Measurements from ENCODE around the gene ACVRL1. TPM values are rescaled to one million over a fixed set of nuclear protein-coding genes. Genes with fewer than 3 reads are reported as not detected.

The ACVRL1 gene
- polyA plus RNA-seq, 1 experiment = 13.1 TPM

- TF ChIP-seq CTCF (IDR thresholded peaks at IDR 0.05; ENCODE audit: insufficient read depth, low read depth, low read length) = peak; percentile 36; the same call in 1 of the 2 replicates
- Histone ChIP-seq H3K27me3 (ENCODE audit: control insufficient read depth, insufficient read depth, low read length) (no peaks in the 10 kb centered on the region), H3K4me3 (ENCODE audit: low read depth, low read length) (no peak overlapping the region), H3K36me3 (ENCODE audit: control insufficient read depth, insufficient read depth, low read length) (no peaks in the 10 kb centered on the region)
- ChIA-PET CTCF (interaction anchor here (0.9 to 7.8 kb wide), 4 partner anchors 14 to 132 kb away, joined by 3 to 119 read pairs (median 5); no protein-coding TSS in a partner anchor), POLR2A (no interaction called here)
- no peak for DNase-seq (ENCODE audit: low read depth)
Observed at GRCh38 chr12:51891843-51892242, 15.5 kb upstream of the ACVRL1 start.

- no peak overlapping the region for H3K4me3 ChIP-seq (ENCODE audit: low read depth, low read length)
- TF ChIP-seq CTCF (IDR thresholded peaks at IDR 0.05; ENCODE audit: insufficient read depth, low read depth, low read length) = no peak
- DNase-seq (ENCODE audit: low read depth) = no peak
- H3K27me3 ChIP-seq (ENCODE audit: control insufficient read depth, insufficient read depth, low read length) = no peaks in the 10 kb centered on the region
- ChIA-PET POLR2A (interaction anchor here (0.6 kb wide), 1 partner anchor 96 kb away, joined by 4 read pairs; no protein-coding TSS in a partner anchor), CTCF (interaction anchor here (1.2 to 7.8 kb wide), 16 partner anchors 8 to 189 kb away, joined by 3 to 119 read pairs (median 9); partner anchors contain the start of gene ACVRL1)
- no peaks in the 10 kb centered on the region for H3K36me3 ChIP-seq (ENCODE audit: control insufficient read depth, insufficient read depth, low read length)
Observed at GRCh38 chr12:51893786-51894185, 13.5 kb upstream of the ACVRL1 start.

- ChIA-PET CTCF (interaction anchor here (0.6 to 7.8 kb wide), 30 partner anchors 8 to 474 kb away, joined by 3 to 119 read pairs (median 7); partner anchors contain the start of gene ACVRL1), POLR2A (no interaction called here)
- no peaks in the 10 kb centered on the region for H3K36me3 ChIP-seq (ENCODE audit: control insufficient read depth, insufficient read depth, low read length)
- DNase-seq (ENCODE audit: low read depth) = no peak
- H3K4me3 ChIP-seq (ENCODE audit: low read depth, low read length) = no peak overlapping the region
- no peaks in the 10 kb centered on the region for H3K27me3 ChIP-seq (ENCODE audit: control insufficient read depth, insufficient read depth, low read length)
- no peak for TF ChIP-seq CTCF (IDR thresholded peaks at IDR 0.05; ENCODE audit: insufficient read depth, low read depth, low read length)
Observed at GRCh38 chr12:51895378-51896135, 11.7 kb upstream of the ACVRL1 start.

GRCh38 chr12:51896236-51896635, 11.1 kb upstream of the ACVRL1 start:
- CTCF ChIA-PET = interaction anchor here (1.0 to 7.8 kb wide), 9 partner anchors 11 to 475 kb away, joined by 3 to 119 read pairs (median 8); partner anchors contain the start of gene ACVRL1
- no peak for TF ChIP-seq CTCF (IDR thresholded peaks at IDR 0.05; ENCODE audit: insufficient read depth, low read depth, low read length)

GRCh38 chr12:51897181-51897580, 10.1 kb upstream of the ACVRL1 start:
- no peaks in the 10 kb centered on the region for H3K36me3 ChIP-seq (ENCODE audit: control insufficient read depth, insufficient read depth, low read length)
- CTCF ChIA-PET = interaction anchor here (0.7 to 7.8 kb wide), 14 partner anchors 8 to 476 kb away, joined by 3 to 119 read pairs (median 4); partner anchors contain the start of gene ACVRL1
- H3K27me3 ChIP-seq (ENCODE audit: control insufficient read depth, insufficient read depth, low read length) = no peaks in the 10 kb centered on the region
- no peak overlapping the region for H3K4me3 ChIP-seq (ENCODE audit: low read depth, low read length)
- POLR2A ChIA-PET = no interaction called here
- DNase-seq (ENCODE audit: low read depth) = no peak
- TF ChIP-seq CTCF (IDR thresholded peaks at IDR 0.05; ENCODE audit: insufficient read depth, low read depth, low read length) = no peak

More at GRCh38 chr12:51896236-51896635, 11.1 kb upstream of the ACVRL1 start:
- no peak for DNase-seq (ENCODE audit: low read depth)
- Histone ChIP-seq H3K36me3 (ENCODE audit: control insufficient read depth, insufficient read depth, low read length) (no peaks in the 10 kb centered on the region), H3K4me3 (ENCODE audit: low read depth, low read length) (no peak overlapping the region), H3K27me3 (ENCODE audit: control insufficient read depth, insufficient read depth, low read length) (no peaks in the 10 kb centered on the region)
- POLR2A ChIA-PET = no interaction called here

Data from BJ (cell line).